GM21367 (cell line): ENCODE measurements around the gene UST.
"Not testable (repeated sequence)": the region's sequence is repeated elsewhere in the genome, so short reads cannot be mapped to it uniquely, and the experiment has no call there.

Experiments used
- ATAC-seq: cut with Tn5 transposase; IDR thresholded peaks from one replicate; pipeline ENCODE4 v1.9.1; 2021; ENCODE audit not compliant: unreplicated experiment

The UST gene

GRCh38 chr6:148735989-148736388 is 10.8 kb upstream of the UST start:
- ATAC-seq = no peak

GRCh38 chr6:148736774-148737412 is 9.9 kb upstream of the UST start:
- ATAC-seq = no peak

- ATAC-seq = no peak
These were observed 9.0 kb upstream of the UST start for GRCh38 chr6:148737806-148738205.

GRCh38 chr6:148738946-148739821 is 7.6 kb upstream of the UST start:
- ATAC-seq = no peak

GRCh38 chr6:148739822-148740128 is 7.1 kb upstream of the UST start:
- no peak for ATAC-seq

- ATAC-seq = no peak
These were observed 3.4 kb upstream of the UST start for GRCh38 chr6:148743476-148743875.

GRCh38 chr6:148745926-148746325 is 904 bp upstream of the UST start:
- no peak for ATAC-seq

GRCh38 chr6:148747145-148747470 is 278 bp downstream of the UST start:
- ATAC-seq = no peak

GRCh38 chr6:148747471-148748165 is 788 bp downstream of the UST start:
- ATAC-seq = no peak

GRCh38 chr6:148749674-148750073 is 2.8 kb downstream of the UST start:
- no peak for ATAC-seq

GRCh38 chr6:148750838-148751792 is 4.3 kb downstream of the UST start:
- ATAC-seq = no peak

- no peak for ATAC-seq
These were observed 5.0 kb downstream of the UST start for GRCh38 chr6:148751793-148752170.

GRCh38 chr6:148755379-148755778 is 8.5 kb downstream of the UST start:
- not testable (repeated sequence) for ATAC-seq

- no peak for ATAC-seq
These were observed 11.2 kb downstream of the UST start for GRCh38 chr6:148757944-148758480.

GRCh38 chr6:148758492-148758891 is 11.7 kb downstream of the UST start:
- ATAC-seq = peak; percentile 80

- no peak for ATAC-seq
These were observed 13.4 kb downstream of the UST start for GRCh38 chr6:148760258-148760534.

GRCh38 chr6:148760568-148761526 is 14.0 kb downstream of the UST start:
- peak; percentile 34 for ATAC-seq

- ATAC-seq = peak; percentile 1
These were observed 14.7 kb downstream of the UST start for GRCh38 chr6:148761527-148762011.

- no peak for ATAC-seq
These were observed 15.4 kb downstream of the UST start for GRCh38 chr6:148762231-148762630.
